Trophoblast cell (in vitro differentiated cells and primary cell): Measurements from ENCODE around the gene DRP2.

Experiments
- DNase-seq, 2 donors: peaks; one replicate each; pipeline ENCODE4 v3.0.0-alpha.2; 2016
- H2AFZ ChIP-seq: 2 replicates; pipeline ENCODE4 v1.6.1; 2013; ENCODE audit warnings: low read length, moderate library complexity, mild to moderate bottlenecking; ENCODE audit not compliant: insufficient read depth, poor library complexity
- H2AK5ac ChIP-seq: 2 replicates; pipeline ENCODE4 v1.6.1; 2013; ENCODE audit warnings: mild to moderate bottlenecking, low read length
- H2BK120ac ChIP-seq: 2 replicates; pipeline ENCODE4 v1.6.1; 2013; ENCODE audit warnings: low read length, mild to moderate bottlenecking, moderate library complexity; ENCODE audit not compliant: insufficient read depth, poor library complexity
- H2BK12ac ChIP-seq: 2 replicates; pipeline ENCODE4 v1.6.1; 2013; ENCODE audit warnings: mild to moderate bottlenecking, low read length, moderate library complexity
- H2BK5ac ChIP-seq: 2 replicates; pipeline ENCODE4 v1.6.1; 2013; ENCODE audit warnings: low read length, low read depth, moderate library complexity, mild to moderate bottlenecking; ENCODE audit not compliant: poor library complexity
- H3K14ac ChIP-seq: 2 replicates; pipeline ENCODE4 v1.6.1; 2013; ENCODE audit warnings: mild to moderate bottlenecking, low read length
- H3K18ac ChIP-seq: 2 replicates; pipeline ENCODE4 v1.6.1; 2013; ENCODE audit warnings: mild to moderate bottlenecking, low read length
- H3K23ac ChIP-seq: 2 replicates; pipeline ENCODE4 v1.6.1; 2013; ENCODE audit warnings: low read length
- H3K27ac ChIP-seq: 2 replicates; pipeline ENCODE4 v1.5.1; 2013; ENCODE audit warnings: low read depth, mild to moderate bottlenecking, inconsistent platforms, low read length, moderate library complexity
- H3K27me3 ChIP-seq: 2 replicates; pipeline ENCODE4 v1.6.1; 2013; ENCODE audit warnings: inconsistent platforms, mild to moderate bottlenecking, low read length, moderate library complexity; ENCODE audit not compliant: insufficient read depth
- H3K36me3 ChIP-seq, 2 experiments: 1 replicate in 1 of 2; 2 replicates in 1 of 2; pipeline ENCODE4 v1.6.1; 2013; ENCODE audit warnings: low read length in 2 of 2, mild to moderate bottlenecking in 2 of 2, moderate library complexity in 1 of 2; ENCODE audit not compliant: insufficient read depth in 2 of 2, control insufficient read depth in 1 of 2
- H3K4ac ChIP-seq: 2 replicates; pipeline ENCODE4 v1.6.1; 2013; ENCODE audit warnings: low read depth, mild to moderate bottlenecking, low read length, moderate library complexity
- H3K4me1 ChIP-seq, 2 experiments: 1 replicate in 1 of 2; 2 replicates in 1 of 2; pipeline ENCODE4 v1.6.1; 2013; ENCODE audit warnings: low read length in 2 of 2, mild to moderate bottlenecking in 2 of 2, moderate library complexity in 1 of 2; ENCODE audit not compliant: insufficient read depth in 2 of 2, control insufficient read depth in 1 of 2
- H3K4me2 ChIP-seq: 2 replicates; pipeline ENCODE4 v1.6.1; 2013; ENCODE audit warnings: inconsistent platforms, mild to moderate bottlenecking, low read length, moderate library complexity
- H3K4me3 ChIP-seq: 2 replicates; pipeline ENCODE4 v1.5.1; 2013; ENCODE audit warnings: mild to moderate bottlenecking, low read depth, low read length, inconsistent platforms
- H3K79me1 ChIP-seq: one replicate; pipeline ENCODE4 v1.6.1; 2013; ENCODE audit warnings: low read length
- H3K79me2 ChIP-seq: 2 replicates; pipeline ENCODE4 v1.6.1; 2013; ENCODE audit warnings: low read length, mild to moderate bottlenecking; ENCODE audit not compliant: control insufficient read depth, insufficient read depth, poor library complexity
- H3K9ac ChIP-seq: 2 replicates; pipeline ENCODE4 v1.6.1; 2013; ENCODE audit warnings: mild to moderate bottlenecking, low read length
- H3K9me3 ChIP-seq: 2 replicates; pipeline ENCODE4 v1.6.1; 2013; ENCODE audit warnings: low read depth, mild to moderate bottlenecking, control low read depth, inconsistent platforms, low read length; ENCODE audit not compliant: insufficient read depth
- H4K12ac ChIP-seq: 2 replicates; pipeline ENCODE4 v1.6.1; 2013; ENCODE audit warnings: low read depth, mild to moderate bottlenecking, low read length, moderate library complexity
- H4K8ac ChIP-seq: 2 replicates; pipeline ENCODE4 v1.6.1; 2013; ENCODE audit warnings: low read depth, mild to moderate bottlenecking, low read length, moderate library complexity
- H4K91ac ChIP-seq: one replicate; pipeline ENCODE4 v1.6.1; 2013; ENCODE audit warnings: low read depth, mild to moderate bottlenecking, low read length, moderate library complexity
- WGBS: extraction: QIAGEN DNeasy Blood & Tissue Kit; methylation state at CpG from one replicate; pipeline ENCODE4 v1.1.7; 2013; ENCODE audit warnings: missing lambda C conversion rate; ENCODE audit not compliant: insufficient read length, insufficient coverage; ENCODE audit errors: extremely low coverage; 5-methylcytosine and 5-hydroxymethylcytosine counted together

DRP2 gene

DNA sequence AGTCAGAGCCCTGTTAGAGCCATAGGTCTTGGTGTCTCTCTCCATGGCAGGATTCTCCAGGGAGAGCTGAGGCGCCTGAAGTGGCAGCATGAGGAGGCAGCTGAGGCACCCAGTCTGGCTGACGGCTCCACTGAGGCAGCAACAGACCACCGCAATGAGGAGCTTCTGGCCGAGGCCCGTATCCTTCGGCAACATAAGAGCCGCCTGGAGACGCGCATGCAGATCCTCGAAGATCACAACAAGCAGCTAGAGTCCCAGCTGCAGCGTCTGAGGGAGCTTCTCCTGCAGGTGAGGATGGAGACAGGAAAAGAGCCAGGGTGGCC, 38.6 kb downstream of the DRP2 start:
- Histone ChIP-seq H3K4me1 (peaks cover 7 to 12% of the 10 kb centered on the region in 2 experiments), H3K79me1 (no peaks in the 10 kb centered on the region), H3K79me2 (no peaks in the 10 kb centered on the region), H4K91ac (no peak overlapping the region), H3K4ac (no peak overlapping the region), H2BK120ac (no peak overlapping the region), H3K36me3 (peaks cover 0 to 4% of the 10 kb centered on the region in 2 experiments), H3K9ac (no peak overlapping the region), H2BK12ac (no peak overlapping the region), H3K18ac (no peak overlapping the region), H4K8ac (no peak overlapping the region), H2AK5ac (no peak overlapping the region), H3K4me2 (no peak overlapping the region), H3K4me3 (no peak overlapping the region), H3K14ac (no peak overlapping the region), H4K12ac (no peak overlapping the region), H2AFZ (no peak overlapping the region), H3K27me3 (no peaks in the 10 kb centered on the region), H3K9me3 (no peaks in the 10 kb centered on the region), H3K23ac (no peak overlapping the region), H3K27ac (no peak overlapping the region), H2BK5ac (no peak overlapping the region)
- no CpG with 5 or more reads among the region's 11 CpGs for WGBS
- no peak for DNase-seq

- H3K4ac ChIP-seq = no peak overlapping the region
- H3K4me3 ChIP-seq = no peak overlapping the region
- H4K8ac ChIP-seq = no peak overlapping the region
- no peak overlapping the region for H2AK5ac ChIP-seq
- no peak overlapping the region for H4K12ac ChIP-seq
- H4K91ac ChIP-seq = no peak overlapping the region
- H3K36me3 ChIP-seq = peaks cover 0 to 4% of the 10 kb centered on the region in 2 experiments
- no peak overlapping the region for H2AFZ ChIP-seq
- no peaks in the 10 kb centered on the region for H3K79me2 ChIP-seq
- no peak overlapping the region for H3K9ac ChIP-seq
- H2BK120ac ChIP-seq = no peak overlapping the region
- DNase-seq = peak in 1 of 2 donors; percentile 5
- no peak overlapping the region for H2BK5ac ChIP-seq
- no peaks in the 10 kb centered on the region for H3K79me1 ChIP-seq
- H3K23ac ChIP-seq = no peak overlapping the region
- no peak overlapping the region for H3K14ac ChIP-seq
- H3K27ac ChIP-seq = no peak overlapping the region
- no peak overlapping the region for H3K4me2 ChIP-seq
- no CpG with 5 or more reads among the region's 4 CpGs for WGBS
- peaks cover 0 to 2% of the 10 kb centered on the region in 2 experiments for H3K4me1 ChIP-seq
- H2BK12ac ChIP-seq = no peak overlapping the region
- H3K18ac ChIP-seq = no peak overlapping the region
- H3K9me3 ChIP-seq = no peaks in the 10 kb centered on the region
- H3K27me3 ChIP-seq = no peaks in the 10 kb centered on the region
These were observed 40.8 kb downstream of the DRP2 start for GRCh38 chrX:101260435-101260834.

GRCh38 chrX:101262590-101262989, 43.0 kb downstream of the DRP2 start:
- H2BK12ac ChIP-seq = no peak overlapping the region
- H4K91ac ChIP-seq = no peak overlapping the region
- no peaks in the 10 kb centered on the region for H3K79me1 ChIP-seq
- no peak overlapping the region for H3K4me3 ChIP-seq
- H3K9me3 ChIP-seq = no peaks in the 10 kb centered on the region
- H3K4me1 ChIP-seq = peaks cover 0 to 2% of the 10 kb centered on the region in 2 experiments
- H3K4ac ChIP-seq = no peak overlapping the region
- H2BK5ac ChIP-seq = no peak overlapping the region
- DNase-seq = no peak
- H3K27ac ChIP-seq = no peak overlapping the region
- no peak overlapping the region for H3K4me2 ChIP-seq
- WGBS = no CpG with 5 or more reads among the region's 4 CpGs
- H4K12ac ChIP-seq = no peak overlapping the region
- H3K18ac ChIP-seq = no peak overlapping the region
- H2BK120ac ChIP-seq = no peak overlapping the region
- no peaks in the 10 kb centered on the region for H3K79me2 ChIP-seq
- H2AK5ac ChIP-seq = no peak overlapping the region
- H3K36me3 ChIP-seq = peaks cover 0 to 4% of the 10 kb centered on the region in 2 experiments
- H3K27me3 ChIP-seq = no peaks in the 10 kb centered on the region
- no peak overlapping the region for H4K8ac ChIP-seq
- H2AFZ ChIP-seq = no peak overlapping the region
- H3K23ac ChIP-seq = no peak overlapping the region
- H3K14ac ChIP-seq = no peak overlapping the region
- H3K9ac ChIP-seq = no peak overlapping the region

GRCh38 chrX:101263766-101264165, 44.2 kb downstream of the DRP2 start:
- Histone ChIP-seq H3K4me1 (no peaks in the 10 kb centered on the region), H3K4me3 (no peak overlapping the region), H4K8ac (no peak overlapping the region), H2AFZ (no peak overlapping the region), H3K9me3 (no peaks in the 10 kb centered on the region), H2BK5ac (no peak overlapping the region), H3K36me3 (no peaks in the 10 kb centered on the region), H2AK5ac (no peak overlapping the region), H3K14ac (no peak overlapping the region), H2BK120ac (no peak overlapping the region), H2BK12ac (no peak overlapping the region), H3K4me2 (no peak overlapping the region), H3K4ac (no peak overlapping the region), H4K12ac (no peak overlapping the region), H3K9ac (no peak overlapping the region), H3K79me2 (no peaks in the 10 kb centered on the region), H3K27ac (no peak overlapping the region), H3K23ac (no peak overlapping the region), H3K79me1 (no peaks in the 10 kb centered on the region), H3K27me3 (no peaks in the 10 kb centered on the region), H4K91ac (no peak overlapping the region), H3K18ac (no peak overlapping the region)
- no CpG with 5 or more reads among the region's 2 CpGs for WGBS
- DNase-seq = no peak
